Ovary (tissue), 3 donors: ENCODE measurements around the gene RNF34.

Source experiments
- EP300 ChIP-seq: sonication (generic); formaldehyde crosslinking; IDR thresholded peaks from one replicate; pipeline ENCODE4 v1.6.1; 2017; ENCODE audit warnings: antibody characterized with exemption
- POLR2A ChIP-seq: fragments of 450-650 bp; IDR thresholded peaks from one replicate; pipeline ENCODE4 v1.6.1; 2017; ENCODE audit warnings: antibody characterized with exemption, mild to moderate bottlenecking, moderate library complexity
- TF ChIP-seq, protein P1 (sequence below), 3 donors: fragments of 450-650 bp in 2 of 3; fragments of 200-600 bp in 1 of 3; IDR thresholded peaks; one replicate each; pipeline versions ENCODE4 v1.5.1 to v1.8.0; 2016 to 2022; ENCODE audit warnings: antibody characterized with exemption in 3 of 3, mild to moderate bottlenecking in 1 of 3
- donor health status: DM: no; HTN: no; CAD: no.

DNA sequence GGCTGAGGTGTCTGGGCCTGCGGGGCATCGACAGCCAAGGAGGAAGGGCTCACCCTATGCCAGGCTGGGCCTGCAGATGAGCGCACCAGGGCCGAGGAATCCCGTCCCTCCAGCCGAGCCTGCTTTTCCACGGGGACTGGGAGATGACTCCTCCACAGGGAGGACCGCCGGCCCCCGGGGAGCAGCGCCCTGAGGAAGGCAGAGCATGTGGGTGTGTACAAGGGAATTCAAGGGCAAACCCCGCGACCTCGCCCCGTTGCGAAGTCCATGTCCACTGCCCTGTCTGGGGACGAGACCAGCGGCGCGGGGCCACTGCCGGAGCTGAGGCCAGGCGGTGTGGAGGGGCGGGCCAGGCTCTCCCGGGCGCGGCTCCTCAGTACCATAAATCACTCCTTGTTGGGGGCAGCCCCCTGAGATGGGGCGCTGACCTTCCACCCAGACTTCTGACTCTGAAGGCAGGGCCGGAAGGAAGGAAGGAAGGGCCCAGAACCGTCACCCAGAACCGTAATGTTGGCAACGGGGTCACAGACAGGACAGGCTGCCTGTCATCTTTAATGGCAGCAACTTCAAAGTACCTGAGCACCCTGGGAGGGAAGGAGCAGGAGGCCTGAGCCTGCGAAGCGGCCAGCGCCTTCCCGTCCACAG lies 52.5 kb downstream of the RNF34 start:
- TF ChIP-seq, protein P1, sequence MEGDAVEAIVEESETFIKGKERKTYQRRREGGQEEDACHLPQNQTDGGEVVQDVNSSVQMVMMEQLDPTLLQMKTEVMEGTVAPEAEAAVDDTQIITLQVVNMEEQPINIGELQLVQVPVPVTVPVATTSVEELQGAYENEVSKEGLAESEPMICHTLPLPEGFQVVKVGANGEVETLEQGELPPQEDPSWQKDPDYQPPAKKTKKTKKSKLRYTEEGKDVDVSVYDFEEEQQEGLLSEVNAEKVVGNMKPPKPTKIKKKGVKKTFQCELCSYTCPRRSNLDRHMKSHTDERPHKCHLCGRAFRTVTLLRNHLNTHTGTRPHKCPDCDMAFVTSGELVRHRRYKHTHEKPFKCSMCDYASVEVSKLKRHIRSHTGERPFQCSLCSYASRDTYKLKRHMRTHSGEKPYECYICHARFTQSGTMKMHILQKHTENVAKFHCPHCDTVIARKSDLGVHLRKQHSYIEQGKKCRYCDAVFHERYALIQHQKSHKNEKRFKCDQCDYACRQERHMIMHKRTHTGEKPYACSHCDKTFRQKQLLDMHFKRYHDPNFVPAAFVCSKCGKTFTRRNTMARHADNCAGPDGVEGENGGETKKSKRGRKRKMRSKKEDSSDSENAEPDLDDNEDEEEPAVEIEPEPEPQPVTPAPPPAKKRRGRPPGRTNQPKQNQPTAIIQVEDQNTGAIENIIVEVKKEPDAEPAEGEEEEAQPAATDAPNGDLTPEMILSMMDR (IDR thresholded peaks at IDR 0.05), result no peak
- TF ChIP-seq POLR2A (no peak), EP300 (no peak)
